Activated CD4-positive, alpha-beta T cell treated with anti-CD3 and anti-CD28 coated beads for 24 hours (primary cell): ENCODE results near the gene NCAPG.
A peak's percentile ranks its signal among the peaks of the same experiment; 100 is the strongest.

ENCODE experiments used
- DNase-seq, 2 donors: peaks; one replicate each; pipeline ENCODE4 v3.0.0-alpha.2; 2020; ENCODE audit warnings: low read depth in 2 of 2

Gene NCAPG, protein sequence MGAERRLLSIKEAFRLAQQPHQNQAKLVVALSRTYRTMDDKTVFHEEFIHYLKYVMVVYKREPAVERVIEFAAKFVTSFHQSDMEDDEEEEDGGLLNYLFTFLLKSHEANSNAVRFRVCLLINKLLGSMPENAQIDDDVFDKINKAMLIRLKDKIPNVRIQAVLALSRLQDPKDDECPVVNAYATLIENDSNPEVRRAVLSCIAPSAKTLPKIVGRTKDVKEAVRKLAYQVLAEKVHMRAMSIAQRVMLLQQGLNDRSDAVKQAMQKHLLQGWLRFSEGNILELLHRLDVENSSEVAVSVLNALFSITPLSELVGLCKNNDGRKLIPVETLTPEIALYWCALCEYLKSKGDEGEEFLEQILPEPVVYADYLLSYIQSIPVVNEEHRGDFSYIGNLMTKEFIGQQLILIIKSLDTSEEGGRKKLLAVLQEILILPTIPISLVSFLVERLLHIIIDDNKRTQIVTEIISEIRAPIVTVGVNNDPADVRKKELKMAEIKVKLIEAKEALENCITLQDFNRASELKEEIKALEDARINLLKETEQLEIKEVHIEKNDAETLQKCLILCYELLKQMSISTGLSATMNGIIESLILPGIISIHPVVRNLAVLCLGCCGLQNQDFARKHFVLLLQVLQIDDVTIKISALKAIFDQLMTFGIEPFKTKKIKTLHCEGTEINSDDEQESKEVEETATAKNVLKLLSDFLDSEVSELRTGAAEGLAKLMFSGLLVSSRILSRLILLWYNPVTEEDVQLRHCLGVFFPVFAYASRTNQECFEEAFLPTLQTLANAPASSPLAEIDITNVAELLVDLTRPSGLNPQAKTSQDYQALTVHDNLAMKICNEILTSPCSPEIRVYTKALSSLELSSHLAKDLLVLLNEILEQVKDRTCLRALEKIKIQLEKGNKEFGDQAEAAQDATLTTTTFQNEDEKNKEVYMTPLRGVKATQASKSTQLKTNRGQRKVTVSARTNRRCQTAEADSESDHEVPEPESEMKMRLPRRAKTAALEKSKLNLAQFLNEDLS

DNA sequence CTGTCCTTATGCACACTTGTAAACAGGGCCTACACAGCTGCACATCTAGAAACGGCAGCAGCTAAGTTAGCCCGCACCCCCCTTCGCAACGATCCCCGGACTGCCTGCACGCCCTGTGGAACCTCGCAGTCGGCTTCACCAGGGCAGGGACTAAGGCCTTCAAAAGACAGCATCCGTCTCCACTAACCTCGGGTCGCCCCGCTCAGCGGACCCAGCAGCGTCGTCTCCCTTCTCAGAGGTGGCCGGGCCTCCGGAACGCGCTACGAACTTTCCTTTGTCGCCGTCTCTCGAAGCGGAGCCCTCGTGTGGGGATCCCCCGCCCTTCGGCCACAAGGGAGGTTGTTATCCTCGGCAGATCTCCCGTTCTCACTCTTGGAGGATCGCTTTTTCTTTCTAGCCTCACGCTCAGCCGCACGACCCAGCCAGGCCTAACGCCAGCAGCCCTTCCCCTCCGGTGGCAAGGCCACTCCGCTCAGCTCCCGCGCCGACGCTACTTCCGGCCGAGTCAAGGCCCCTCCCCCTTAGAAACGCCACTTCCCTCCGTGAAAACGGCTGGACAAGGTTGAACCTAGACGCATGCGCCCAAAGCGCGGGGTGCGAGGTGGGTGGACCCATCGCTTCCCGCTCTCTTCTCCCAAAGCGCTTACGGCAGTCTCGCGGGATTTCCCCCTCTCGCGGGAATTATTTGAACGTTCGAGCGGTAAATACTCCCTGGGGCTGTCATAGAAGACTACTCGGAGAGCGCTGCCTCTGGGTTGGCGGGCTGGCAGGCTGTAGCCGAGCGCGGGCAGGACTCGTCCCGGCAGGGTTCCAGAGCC, at the start of gene NCAPG, which contains the start of gene DCAF16:
Gene NCAPG (plus strand): TSS at position 720 of the 818 bp plus-strand sequence. CDS start 99 bp downstream, outside the sequence.
Gene DCAF16 (minus strand): TSS at position 498 of the 818 bp plus-strand sequence. CDS start 6,616 bp downstream, outside the sequence.
- DNase-seq: peak; percentile 99

DNA sequence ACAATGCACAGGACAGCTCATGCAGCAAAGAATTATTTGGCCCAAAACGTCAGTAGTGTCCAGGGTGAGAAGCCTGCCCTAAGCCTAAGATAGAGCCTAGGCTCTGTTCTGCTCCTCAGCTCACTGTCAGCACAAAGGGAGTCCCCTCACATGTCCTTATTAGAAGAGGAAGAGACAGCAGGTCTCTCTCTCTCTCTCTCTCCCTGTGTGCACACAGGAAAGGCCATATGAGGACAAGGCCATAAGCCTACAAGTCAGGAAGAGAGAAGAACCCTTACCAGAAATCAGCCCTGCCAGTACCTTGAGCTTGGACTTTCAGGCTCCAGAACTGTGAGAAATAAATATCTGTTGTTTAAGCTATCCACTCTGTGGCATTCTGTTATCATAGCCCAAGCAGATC, 49.7 kb upstream of the NCAPG start:
- no peak for DNase-seq

DNA sequence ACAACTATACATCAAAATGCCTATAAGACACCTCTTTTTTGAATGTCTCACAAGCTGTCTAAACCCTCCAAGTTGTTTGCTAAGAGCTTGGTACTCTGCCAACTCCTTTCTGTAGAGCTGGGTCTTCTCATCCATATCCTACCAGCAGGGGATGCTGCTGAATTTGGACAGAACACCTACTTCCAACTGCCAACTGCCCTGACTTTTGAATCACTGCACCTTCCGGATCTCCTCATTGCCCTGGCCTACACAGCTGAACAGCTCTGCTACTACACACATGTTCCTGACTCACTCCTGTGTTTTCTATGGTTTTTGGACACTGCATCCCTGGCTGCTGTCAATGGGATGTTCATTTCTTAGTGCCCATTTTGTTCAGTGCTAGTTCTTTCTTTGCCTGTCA, 48.1 kb upstream of the NCAPG start:
- DNase-seq: no peak

DNA sequence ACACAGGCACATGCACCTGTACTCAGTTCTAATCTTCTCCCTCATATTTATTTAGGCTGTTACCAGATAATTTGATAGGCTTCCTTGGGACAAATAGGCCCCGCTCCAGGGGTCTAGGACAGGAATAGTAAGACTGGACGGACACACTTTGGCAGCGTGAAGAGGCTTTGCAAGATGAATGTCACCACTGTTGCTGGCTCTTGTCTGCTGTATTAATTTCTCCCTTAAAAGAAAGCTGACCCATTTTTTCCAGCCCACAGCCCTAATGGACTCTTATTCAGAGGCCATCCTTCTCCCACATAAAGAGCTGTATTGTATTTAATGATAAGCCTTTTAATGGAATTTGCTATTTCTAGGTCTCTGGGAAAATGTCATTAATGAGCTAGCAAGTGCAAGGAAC, 47.4 kb upstream of the NCAPG start:
- DNase-seq: no peak

DNA sequence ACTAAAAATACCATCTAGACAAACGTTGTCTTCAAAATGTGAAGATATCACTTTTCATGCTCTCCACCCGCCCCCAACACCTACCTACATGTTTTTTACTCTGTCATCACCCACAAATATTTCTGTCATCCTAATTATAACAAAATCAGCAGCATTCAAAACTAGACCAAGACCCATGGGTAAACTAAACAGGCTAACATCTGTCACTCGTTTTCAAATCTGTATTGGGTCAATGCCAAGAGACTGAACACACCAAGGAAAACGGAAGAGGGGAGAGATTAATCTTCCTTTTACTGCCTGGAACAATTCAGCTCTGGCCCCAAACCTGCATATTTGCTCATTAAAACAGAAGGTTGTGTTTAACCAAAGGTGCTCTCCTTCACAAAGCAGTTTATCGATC, 46.8 kb upstream of the NCAPG start:
- no peak for DNase-seq

- no peak for DNase-seq
Measured at GRCh38 chr4:17765514-17766286, 45.1 kb upstream of the NCAPG start.

- no peak for DNase-seq
Measured at GRCh38 chr4:17766826-17767458, 43.8 kb upstream of the NCAPG start.

- no peak for DNase-seq
Measured at GRCh38 chr4:17769406-17770174, 41.2 kb upstream of the NCAPG start.

DNA sequence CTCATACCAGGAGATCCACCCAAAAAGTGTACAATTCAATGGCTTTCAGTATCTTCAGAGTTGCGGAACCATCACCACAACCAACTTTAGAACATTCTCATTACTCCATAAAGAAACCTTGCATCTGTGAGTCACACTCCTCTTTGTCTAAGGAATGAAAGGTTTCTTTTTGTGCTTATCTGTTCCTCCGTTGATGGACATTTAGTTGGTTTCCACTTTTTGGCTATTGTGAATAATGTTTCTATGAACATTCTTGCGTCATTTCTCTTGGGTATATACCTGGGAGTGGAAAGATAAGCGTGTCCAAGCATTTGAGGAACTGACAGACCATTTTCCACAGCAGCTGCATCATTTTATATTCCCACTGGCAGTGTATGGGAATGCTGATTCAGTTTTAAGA, 39.9 kb upstream of the NCAPG start:
- no peak for DNase-seq

GRCh38 chr4:17771284-17771908, 39.4 kb upstream of the NCAPG start:
- DNase-seq: no peak

GRCh38 chr4:17773135-17773698, 37.6 kb upstream of the NCAPG start:
- DNase-seq: no peak

GRCh38 chr4:17778431-17778830, 32.3 kb upstream of the NCAPG start:
- DNase-seq: no peak

GRCh38 chr4:17780501-17781299, 30.1 kb upstream of the NCAPG start:
- DNase-seq: no peak

DNA sequence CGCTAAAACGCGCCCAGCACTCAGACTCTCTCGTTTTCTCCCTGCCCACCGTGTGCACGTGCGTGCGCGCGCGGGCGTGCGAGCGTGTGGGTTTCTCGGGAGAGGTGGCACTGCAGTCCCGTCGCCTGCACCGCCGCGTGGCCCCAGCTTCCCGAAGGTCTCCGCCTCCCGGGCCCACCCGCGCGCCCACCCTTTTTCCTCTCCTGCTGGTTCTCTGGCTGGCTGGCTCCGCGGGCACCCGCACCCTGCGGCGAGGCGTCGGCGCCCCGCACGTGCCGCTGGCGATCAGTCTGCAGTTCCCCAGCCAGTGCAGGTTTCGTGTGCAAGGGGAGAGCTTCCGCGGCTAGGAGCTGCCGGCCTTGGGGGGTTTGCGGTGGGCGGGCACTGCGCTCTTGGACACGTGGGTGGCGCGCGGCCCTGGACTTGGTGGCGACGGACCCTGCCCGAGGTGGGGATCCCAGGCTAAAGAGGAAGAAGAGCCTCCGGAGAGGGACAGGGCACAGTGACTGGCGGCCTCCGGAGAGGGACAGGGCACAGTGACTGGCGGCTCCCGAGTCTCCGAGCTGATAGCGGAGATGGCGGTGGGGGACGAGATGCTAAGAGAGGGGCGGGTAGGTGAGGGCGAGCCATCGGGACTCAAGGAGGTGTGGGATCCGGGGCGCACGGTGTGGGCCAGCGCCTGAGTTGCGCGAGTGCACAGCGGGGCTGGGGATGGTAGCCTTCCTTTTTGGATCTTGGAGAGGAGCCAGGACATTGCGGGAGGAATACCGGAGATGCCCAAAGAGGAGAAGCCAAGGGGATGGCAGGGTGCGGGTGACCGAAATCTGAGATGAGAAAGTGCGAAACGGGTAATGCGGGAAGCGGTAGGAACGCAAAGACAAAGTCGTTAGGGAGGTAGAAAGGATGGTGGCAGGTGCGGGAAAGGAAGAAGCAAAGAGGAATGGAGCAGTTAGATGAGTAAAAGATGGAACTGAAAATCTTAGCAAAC, 29.2 kb upstream of the NCAPG start, which contains the start of gene FAM184B:
Gene FAM184B (minus strand): TSS at position 322 of the 988 bp plus-strand sequence. CDS start 322 bp downstream, outside the sequence.
- DNase-seq: no peak

GRCh38 chr4:17785858-17786257, 24.9 kb upstream of the NCAPG start:
- DNase-seq: no peak

DNA sequence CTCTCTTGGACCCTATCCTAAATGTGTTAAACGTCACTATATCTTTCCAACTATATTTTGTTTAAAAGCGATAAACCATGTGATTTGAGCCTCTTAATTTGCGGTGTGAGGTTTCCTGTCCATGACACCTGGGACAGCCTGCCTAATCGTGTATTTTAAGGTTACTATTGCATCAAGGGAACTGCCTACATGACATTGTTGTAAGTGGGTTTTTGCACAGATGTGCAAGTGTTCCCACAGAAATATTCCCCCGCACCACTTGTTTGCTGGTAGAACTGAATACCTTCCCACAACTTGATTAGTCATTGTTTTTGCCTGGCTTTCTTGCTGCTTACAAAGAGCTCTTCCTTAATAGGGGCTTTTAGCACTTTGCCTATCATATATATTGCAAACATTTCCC, 24.2 kb upstream of the NCAPG start:
- no peak for DNase-seq
